H1 (cell line): ENCODE results near the gene KRT24. TPM values are rescaled to one million over a fixed set of nuclear protein-coding genes. Genes with fewer than 3 reads are reported as not detected.

Experiments used
- CTCF ChIA-PET: fragments of 300-600 bp; sonication (Branson Sonifier 250); formaldehyde crosslinking; loops from one replicate; lab custom pipeline; 2021; ENCODE audit not compliant: partially characterized antibody; lab: Charles Lee
- POLR2A ChIA-PET: fragments of 300-600 bp; sonication (Branson Sonifier 250); formaldehyde crosslinking; loops from one replicate; lab custom pipeline; 2021; ENCODE audit warnings: inconsistent platforms; ENCODE audit not compliant: partially characterized antibody; lab: Charles Lee
- DNase-seq, 2 experiments: peaks; one replicate each; pipeline versions ENCODE4 v3.0.0 to v3.0.0-alpha.2; 2010 to 2022; ENCODE audit warnings: low spot score in 2 of 2, low read depth in 1 of 2, mixed read lengths in 1 of 2
- FAIRE-seq: peaks from 2 replicates; lab custom pipeline; 2011; peaks lifted over from hg19 to GRCh38; lab: Jason Lieb, UNC
- H2AFZ ChIP-seq: 2 replicates; pipeline ENCODE4 v1.8.1; 2012; ENCODE audit warnings: low read length, inconsistent platforms
- H2AK5ac ChIP-seq: 2 replicates; pipeline ENCODE4 v1.6.1; 2013; ENCODE audit warnings: low read depth, low read length
- H2BK120ac ChIP-seq: replicated peaks from 2 replicates; pipeline ENCODE3; 2013; ENCODE audit warnings: low read depth, low read length, inconsistent platforms
- H2BK12ac ChIP-seq: 2 replicates; pipeline ENCODE4 v1.6.1; 2013; ENCODE audit warnings: low read depth, low read length
- H2BK15ac ChIP-seq: 2 replicates; pipeline ENCODE4 v1.6.1; 2013; ENCODE audit warnings: low read length
- H2BK20ac ChIP-seq: 2 replicates; pipeline ENCODE4 v1.6.1; 2013; ENCODE audit warnings: low read length
- H2BK5ac ChIP-seq: 2 replicates; pipeline ENCODE4 v1.6.1; 2013; ENCODE audit warnings: low read depth, low read length
- H3K14ac ChIP-seq: 2 replicates; pipeline ENCODE4 v1.6.1; 2013; ENCODE audit warnings: inconsistent platforms; ENCODE audit not compliant: insufficient read length
- H3K18ac ChIP-seq: 2 replicates; pipeline ENCODE4 v1.6.1; 2013; ENCODE audit warnings: low read length; ENCODE audit errors: extremely low read depth
- H3K23ac ChIP-seq: 2 replicates; pipeline ENCODE4 v1.6.1; 2013; ENCODE audit warnings: inconsistent platforms; ENCODE audit not compliant: insufficient read length
- H3K23me2 ChIP-seq: 2 replicates; pipeline ENCODE4 v1.6.1; 2013; ENCODE audit warnings: low read depth, low read length
- H3K27ac ChIP-seq: 2 replicates; pipeline ENCODE4 v1.6.1; 2011; ENCODE audit warnings: low read depth, low read length, inconsistent platforms
- H3K27me3 ChIP-seq, 4 experiments: replicated peaks in 1 of 4; 1 replicate in 1 of 4; 2 replicates in 3 of 4; pipeline versions ENCODE4 v1.6.1 to v1.8.1; 2011 to 2013; ENCODE audit warnings: low read length in 3 of 4, mild to moderate bottlenecking in 3 of 4, inconsistent platforms in 2 of 4, mixed read lengths in 2 of 4, moderate library complexity in 1 of 4; ENCODE audit not compliant: control insufficient read depth in 3 of 4, insufficient read depth in 3 of 4; ENCODE audit errors: extremely low read depth in 1 of 4
- H3K36me3 ChIP-seq, 4 experiments: 2 replicates each; pipeline versions ENCODE4 v1.6.1 to v1.8.1; 2011 to 2013; ENCODE audit warnings: mild to moderate bottlenecking in 4 of 4, low read length in 3 of 4, moderate library complexity in 2 of 4, control low read depth in 1 of 4, inconsistent platforms in 1 of 4; ENCODE audit not compliant: insufficient read depth in 4 of 4, control insufficient read depth in 2 of 4
- H3K4ac ChIP-seq: replicated peaks from 2 replicates; pipeline ENCODE3; 2013; ENCODE audit warnings: low read length, low read depth, mixed read lengths, inconsistent platforms; ENCODE audit not compliant: insufficient read length
- H3K4me1 ChIP-seq, 4 experiments: replicated peaks in 1 of 4; 1 replicate in 1 of 4; 2 replicates in 3 of 4; pipeline versions ENCODE4 v1.6.1 to v1.8.1; 2011 to 2013; ENCODE audit warnings: low read length in 3 of 4, inconsistent platforms in 2 of 4, mixed read lengths in 1 of 4; ENCODE audit not compliant: insufficient read depth in 4 of 4, control insufficient read depth in 3 of 4
- H3K4me2 ChIP-seq, 2 experiments: 2 replicates each; pipeline versions ENCODE4 v1.6.1 to v1.8.1; 2011 to 2013; ENCODE audit warnings: low read depth in 2 of 2, low read length in 2 of 2, control low read depth in 1 of 2, inconsistent platforms in 1 of 2, mild to moderate bottlenecking in 1 of 2; ENCODE audit not compliant: insufficient read depth in 1 of 2
- H3K4me3 ChIP-seq, 4 experiments: fragments of 200-600, 300-600 bp in 1 of 4; sonication (generic), shearing (Covaris generic), sonication (Bioruptor Twin) in 1 of 4; 2 replicates each; pipeline versions ENCODE4 v1.5.1 to v1.8.1; 2011 to 2016; ENCODE audit warnings: low read length in 4 of 4, low read depth in 3 of 4, control low read depth in 2 of 4, inconsistent platforms in 2 of 4, mild to moderate bottlenecking in 2 of 4, mixed read lengths in 1 of 4, moderate library complexity in 1 of 4; ENCODE audit not compliant: insufficient read depth in 2 of 4; ENCODE audit errors: extremely low read depth in 1 of 4
- H3K56ac ChIP-seq: replicated peaks from 2 replicates; pipeline ENCODE3; 2013; ENCODE audit warnings: low read depth, mild to moderate bottlenecking, mixed read lengths, low read length, inconsistent platforms; ENCODE audit not compliant: insufficient read length
- H3K79me1 ChIP-seq: 2 replicates; pipeline ENCODE4 v1.6.1; 2013; ENCODE audit warnings: low read depth, low read length, control low read depth
- H3K79me2 ChIP-seq, 2 experiments: 2 replicates each; pipeline versions ENCODE4 v1.6.1 to v1.8.1; 2012 to 2013; ENCODE audit warnings: low read length in 2 of 2, mild to moderate bottlenecking in 2 of 2, inconsistent platforms in 1 of 2; ENCODE audit not compliant: insufficient read depth in 2 of 2, control insufficient read depth in 1 of 2
- H3K9ac ChIP-seq, 4 experiments: replicated peaks in 1 of 4; 1 replicate in 1 of 4; 2 replicates in 3 of 4; pipeline versions ENCODE4 v1.6.1 to v1.8.1; 2011 to 2013; ENCODE audit warnings: low read depth in 3 of 4, low read length in 3 of 4, control low read depth in 2 of 4, mild to moderate bottlenecking in 2 of 4, moderate library complexity in 2 of 4, inconsistent platforms in 1 of 4; ENCODE audit errors: extremely low read depth in 1 of 4
- H3K9me3 ChIP-seq, 2 experiments: 2 replicates each; pipeline versions ENCODE4 v1.6.1 to v1.8.1; 2012 to 2013; ENCODE audit warnings: mild to moderate bottlenecking in 2 of 2, moderate library complexity in 2 of 2, control low read depth in 1 of 2, inconsistent platforms in 1 of 2, low read depth in 1 of 2, low read length in 1 of 2, mixed read lengths in 1 of 2; ENCODE audit not compliant: insufficient read depth in 2 of 2
- H4K20me1 ChIP-seq, 2 experiments: replicated peaks in 1 of 2; 2 replicates each; pipeline versions ENCODE3 to v1.8.1; 2011 to 2013; ENCODE audit warnings: inconsistent platforms in 2 of 2, low read length in 2 of 2, mild to moderate bottlenecking in 1 of 2; ENCODE audit not compliant: insufficient read depth in 2 of 2, control insufficient read depth in 1 of 2
- H4K5ac ChIP-seq: 2 replicates; pipeline ENCODE4 v1.6.1; 2013; ENCODE audit warnings: low read length, low read depth, mixed read lengths, inconsistent platforms; ENCODE audit not compliant: insufficient read length
- H4K8ac ChIP-seq: 2 replicates; pipeline ENCODE4 v1.8.0; 2013; ENCODE audit warnings: mild to moderate bottlenecking, moderate library complexity, low read length, inconsistent platforms; ENCODE audit not compliant: insufficient read depth; ENCODE audit errors: extremely low read depth
- H4K91ac ChIP-seq: replicated peaks from 2 replicates; pipeline ENCODE3; 2013; ENCODE audit warnings: low read length, mixed read lengths, inconsistent platforms; ENCODE audit not compliant: insufficient read length
- EZH2 ChIP-seq: fragments of 200-600 bp; sonication (generic); IDR thresholded peaks from 2 replicates; pipeline ENCODE4 v1.7.1; 2012; ENCODE audit warnings: low read depth, mild to moderate bottlenecking, moderate library complexity, low read length, inconsistent platforms; ENCODE audit not compliant: severe bottlenecking
- POLR2AphosphoS5 ChIP-seq: IDR thresholded peaks from 2 replicates; pipeline ENCODE4 v1.6.1; 2011; ENCODE audit warnings: low read depth, low read length
- RBBP5 ChIP-seq: IDR thresholded peaks from 2 replicates; pipeline ENCODE4 v1.7.1; 2012; ENCODE audit warnings: low read depth, mild to moderate bottlenecking, inconsistent platforms, low read length, moderate library complexity, borderline replicate concordance
- SAP30 ChIP-seq: fragments of 300-600 bp; sonication (generic); IDR thresholded peaks from 2 replicates; pipeline ENCODE4 v1.7.1; 2012; ENCODE audit warnings: low read length, moderate library complexity, mild to moderate bottlenecking, inconsistent platforms; ENCODE audit not compliant: insufficient read depth, insufficient replicate concordance
- USF2 ChIP-seq: IDR thresholded peaks from 2 replicates; pipeline ENCODE4 v1.6.1; 2011; ENCODE audit warnings: low read length, improper control_type of control experiment
- YY1 ChIP-seq: IDR thresholded peaks from 2 replicates; pipeline ENCODE4 v1.6.1; 2011; ENCODE audit warnings: low read depth, mild to moderate bottlenecking, low read length
- WGBS, 2 experiments: shearing (Covaris generic) in 1 of 2; methylation state at CpG; one replicate each; pipeline versions ENCODE4 v1.1.6 to v1.1.7; 2013 to 2015; ENCODE audit warnings: low lambda C conversion rate in 2 of 2, mixed read lengths in 2 of 2, inconsistent platforms in 1 of 2, low coverage in 1 of 2, missing lambda C conversion rate in 1 of 2; ENCODE audit not compliant: insufficient replicate concordance in 2 of 2, insufficient coverage in 1 of 2, insufficient read length in 1 of 2; ENCODE audit errors: extremely low coverage in 1 of 2, missing lambda C conversion rate in 1 of 2; 5-methylcytosine and 5-hydroxymethylcytosine counted together
- polyA plus RNA-seq, 7 experiments: library from polyadenylated mRNA; depleted of rRNA in 3 of 7; stranded (reverse) in 5 of 7; unstranded in 2 of 7; fragments of >200 nt in 5 of 7; fragments of 200-250 nt in 2 of 7; gene quantifications; 1 replicate in 5 of 7; 2 replicates in 1 of 7; 4 replicates in 1 of 7; pipeline versions ENCODE4 v1.2.1 to v1.2.3, GENCODE V29; 2011 to 2013; ENCODE audit warnings: missing spikeins in 2 of 7, mixed read lengths in 2 of 7
- total RNA-seq: library from RNA; stranded (reverse); fragmentation: NEBNext Ultra II Directional; extraction: Animal tissue kit (Norgen Biotek cat#: 25700); gene quantifications from 2 replicates; pipeline ENCODE4 v1.2.1, GENCODE V29; 2021

KRT24 gene
- total and polyA plus RNA-seq, 2 of the 8 experiments (the other 6 are each of a cell fraction or from before 2014, with no cell fraction given), result not detected

DNA sequence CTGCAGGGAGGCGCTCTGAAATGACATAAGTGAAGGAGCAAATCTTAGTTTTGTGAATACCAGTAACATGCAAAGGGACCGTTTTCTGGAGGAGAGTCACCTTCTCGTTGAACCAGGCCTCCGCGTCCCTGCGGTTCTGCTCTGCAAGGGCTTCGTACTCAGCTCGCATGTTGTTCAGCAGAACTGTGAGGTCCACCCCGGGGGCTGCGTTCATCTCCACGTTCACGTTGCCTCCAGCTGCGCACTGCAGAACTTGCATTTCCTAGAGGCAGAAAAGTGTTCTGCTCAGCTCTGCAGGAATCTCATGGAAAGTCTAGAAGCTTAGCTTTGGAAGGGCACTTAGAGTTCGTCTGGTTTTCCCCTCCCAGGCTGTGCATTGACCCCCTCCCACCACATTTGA lies 47.5 kb upstream of the KRT24 start:
- Histone ChIP-seq H4K8ac (no peak overlapping the region), H3K18ac (no peak overlapping the region), H3K4me2 (no peak overlapping the region), H3K14ac (no peak overlapping the region), H3K4me3 (no peak overlapping the region), H3K23ac (no peak overlapping the region), H3K56ac (no peak overlapping the region), H2AK5ac (no peak overlapping the region), H4K91ac (no peak overlapping the region), H2BK12ac (no peak overlapping the region), H3K79me2 (no peaks in the 10 kb centered on the region), H4K20me1 (no peaks in the 10 kb centered on the region), H3K79me1 (no peaks in the 10 kb centered on the region), H3K36me3 (no peaks in the 10 kb centered on the region), H3K4ac (no peak overlapping the region), H3K23me2 (no peaks in the 10 kb centered on the region; the same call in 1 of the 2 replicates), H2BK20ac (no peak overlapping the region), H3K4me1 (no peaks in the 10 kb centered on the region), H3K27ac (no peak overlapping the region), H2BK15ac (no peak overlapping the region), H2BK120ac (no peak overlapping the region), H4K5ac (no peak overlapping the region), H3K9ac (no peak overlapping the region), H3K27me3 (peaks cover 0 to 1% (median 0%) of the 10 kb centered on the region in 4 experiments; a peak in 1 of 7 replicates), H2AFZ (no peak overlapping the region; the same call in 1 of the 2 replicates), H3K9me3 (no peaks in the 10 kb centered on the region), H2BK5ac (no peak overlapping the region)
- ChIA-PET CTCF (interaction anchor here (1.5 to 1.6 kb wide), 3 partner anchors 9 to 131 kb away, joined by 3 to 6 read pairs (median 3); no protein-coding TSS in a partner anchor), POLR2A (no interaction called here)
- WGBS, 2 experiments, result 90% methylated on average over 14 of the region's 14 CpGs; no CpG with 5 or more reads in 1 of the 2 experiments
- no peak for FAIRE-seq
- DNase-seq, result no peak
- TF ChIP-seq RBBP5 (no peak), SAP30 (no peak), YY1 (no peak), EZH2 (no peak), POLR2AphosphoS5 (no peak), USF2 (no peak)
